ENCODE measurements around the gene PEX26. TPM values are rescaled to one million over a fixed set of nuclear protein-coding genes. Genes with fewer than 3 reads are reported as not detected.

PEX26 gene
- total RNA-seq, 4 donors from 2014 or later: 46.4 to 211 (median 93.4) TPM

GRCh38 chr22:18109410-18110193 is 31.8 kb downstream of the PEX26 start:
- 47 to 50% methylated on average over 12 to 14 of the region's 14 CpGs for WGBS, 2 donors (ENCODE audit: low coverage in 1 of 2)
- H3K4me3 ChIP-seq: peak overlapping the region in 1 of 4 donors; percentile 51
- H3K36me3 ChIP-seq: no peaks in the 10 kb centered on the region
- in situ Hi-C loops (cut with MboI; ENCODE audit: low pct_ligation_motif_present in 1 of 4, low pct_unique_long_range_greater_than_20kb in 1 of 4, low sequenced_read_pairs in 3 of 4): no loop called here
- DNase-seq: no peak
- intact Hi-C loops (cut with DNase I; ENCODE audit: low total_unique reads): no loop called here
- H3K9me3 ChIP-seq: no peaks in the 10 kb centered on the region
- peaks cover 0 to 17% (median 15%) of the 10 kb centered on the region in 4 donors for H3K4me1 ChIP-seq
- peaks cover 31% of the 10 kb centered on the region for H3K27me3 ChIP-seq
- no peak for TF ChIP-seq EP300 (IDR thresholded peaks at IDR 0.05; ENCODE audit: low read depth)
- TF ChIP-seq POLR2A (IDR thresholded peaks at IDR 0.05): no peak
- TF ChIP-seq CTCF (IDR thresholded peaks at IDR 0.05): no peak
- TF ChIP-seq POLR2AphosphoS5 (IDR thresholded peaks at IDR 0.05): no peak
- H3K27ac ChIP-seq: no peak overlapping the region

GRCh38 chr22:18110194-18110953 is 32.6 kb downstream of the PEX26 start, which contains the start of gene TUBA8:
TSS of gene TUBA8 (plus strand) at chr22:18110809. CDS start at chr22:18110866, 57 bp downstream.
- intact Hi-C loops (cut with DNase I; ENCODE audit: low total_unique reads): no loop called here
- no peak within 1 kb of the TSS for H3K27ac ChIP-seq

GRCh38 chr22:18110954-18111758 is 33.4 kb downstream of the PEX26 start:
- TF ChIP-seq CTCF (IDR thresholded peaks at IDR 0.05) (no peak), POLR2A (IDR thresholded peaks at IDR 0.05) (no peak), EP300 (IDR thresholded peaks at IDR 0.05; ENCODE audit: low read depth) (no peak), POLR2AphosphoS5 (IDR thresholded peaks at IDR 0.05) (no peak)
- Histone ChIP-seq H3K27me3 (peaks cover 28% of the 10 kb centered on the region), H3K27ac (no peak overlapping the region), H3K36me3 (no peaks in the 10 kb centered on the region), H3K9me3 (no peaks in the 10 kb centered on the region), H3K4me1 (peaks cover 0 to 17% (median 15%) of the 10 kb centered on the region in 4 donors), H3K4me3 (peak overlapping the region in 3 of 4 donors; percentile 29 to 51 (median 41))
- in situ Hi-C loops (cut with MboI; ENCODE audit: low pct_ligation_motif_present in 1 of 4, low pct_unique_long_range_greater_than_20kb in 1 of 4, low sequenced_read_pairs in 3 of 4): no loop called here
- intact Hi-C loops (cut with DNase I; ENCODE audit: low total_unique reads): no loop called here
- 43% methylated on average over 34 of the region's 39 CpGs; no CpG with 5 or more reads in 1 of the 2 donors for WGBS, 2 donors (ENCODE audit: low coverage in 1 of 2)
- DNase-seq: no peak

More at GRCh38 chr22:18110194-18110953, 32.6 kb downstream of the PEX26 start, which contains the start of gene TUBA8:
- H3K27me3 ChIP-seq: peaks cover 31% of the 10 kb centered on the region
- TF ChIP-seq POLR2AphosphoS5 (IDR thresholded peaks at IDR 0.05) (no peak), EP300 (IDR thresholded peaks at IDR 0.05; ENCODE audit: low read depth) (no peak), CTCF (IDR thresholded peaks at IDR 0.05) (no peak), POLR2A (IDR thresholded peaks at IDR 0.05) (no peak)
- peak within 1 kb of the TSS; percentile 14 to 51 (median 35) for H3K4me3 ChIP-seq
- no peaks in the 10 kb centered on the region for H3K9me3 ChIP-seq
- DNase-seq: peak; percentile 25
- peaks cover 0 to 17% (median 15%) of the 10 kb centered on the region in 4 donors for H3K4me1 ChIP-seq
- WGBS, 2 donors (ENCODE audit: low coverage in 1 of 2): 0 to 2% methylated on average over 4 to 23 of the region's 72 CpGs
- no peaks in the 10 kb centered on the region for H3K36me3 ChIP-seq
- in situ Hi-C loops (cut with MboI; ENCODE audit: low pct_ligation_motif_present in 1 of 4, low pct_unique_long_range_greater_than_20kb in 1 of 4, low sequenced_read_pairs in 3 of 4): no loop called here

Measured in transverse colon (tissue), 4 donors.